ENCODE results near the gene KIZ. TPM values are rescaled to one million over a fixed set of nuclear protein-coding genes. Genes with fewer than 3 reads are reported as not detected.

Gene KIZ
- 40.5 and 60.0 TPM in 2 replicates for total RNA-seq (ENCODE audit: low replicate concordance)

- no peaks in the 10 kb centered on the region for H3K9me3 ChIP-seq (ENCODE audit: low read depth)
- H3K27ac Mint-ChIP-seq = peak within 1 kb of the TSS; percentile 64
- no peaks in the 10 kb centered on the region for H3K36me3 ChIP-seq
- TF ChIP-seq EZH2phosphoT487 (IDR thresholded peaks at IDR 0.05) = no peak
- no peak for TF ChIP-seq EZH2 (IDR thresholded peaks at IDR 0.05)
- peak; percentile 43 for TF ChIP-seq CTCF (IDR thresholded peaks at IDR 0.05)
- no peaks in the 10 kb centered on the region for H3K27me3 ChIP-seq
- peak within 1 kb of the TSS; percentile 43 for H3K9ac ChIP-seq
- peaks cover 37% of the 10 kb centered on the region for H3K79me2 ChIP-seq (ENCODE audit: low read depth)
- no peaks in the 10 kb centered on the region for H3K9me3 Mint-ChIP-seq
- H3K36me3 Mint-ChIP-seq = no peaks in the 10 kb centered on the region
- H3K27me3 Mint-ChIP-seq (ENCODE audit: insufficient read depth, low read depth) = peaks cover 8% of the 10 kb centered on the region
- H3K4me2 ChIP-seq = peak within 1 kb of the TSS; percentile 80
- peak within 1 kb of the TSS; percentile 87 for H3K4me3 ChIP-seq
- peak within 1 kb of the TSS; percentile 93 for H2AFZ ChIP-seq (replicated peaks)
- H3K27ac ChIP-seq = no peak within 1 kb of the TSS
- H4K20me1 ChIP-seq (ENCODE audit: low read depth) = peaks cover 2% of the 10 kb centered on the region
- peaks cover 21% of the 10 kb centered on the region for H3K4me1 ChIP-seq
- peak; percentile 98 for DNase-seq (ENCODE audit: low spot score)
- peaks cover 14% of the 10 kb centered on the region for H3K4me1 Mint-ChIP-seq
- peak within 1 kb of the TSS; percentile 88 for H3K4me3 Mint-ChIP-seq
- peaks cover 13% of the 10 kb centered on the region for H3F3A ChIP-seq (ENCODE audit: low read depth)
These were observed at the start of gene KIZ for GRCh38 chr20:21125849-21126580. TSS of gene KIZ (plus strand) at chr20:21126082. CDS start at chr20:21126116, 34 bp downstream.

- H3K9me3 ChIP-seq (ENCODE audit: low read depth) = no peaks in the 10 kb centered on the region
- Mint-ChIP-seq H3K36me3 (no peaks in the 10 kb centered on the region), H3K4me1 (no peaks in the 10 kb centered on the region), H3K9me3 (no peaks in the 10 kb centered on the region), H3K27ac (no peak overlapping the region), H3K4me3 (no peak overlapping the region), H3K27me3 (ENCODE audit: insufficient read depth, low read depth) (peaks cover 2% of the 10 kb centered on the region)
- DNase-seq (ENCODE audit: low spot score) = no peak
- no peak overlapping the region for H3K27ac ChIP-seq
- H3K4me1 ChIP-seq = no peaks in the 10 kb centered on the region
- H4K20me1 ChIP-seq (ENCODE audit: low read depth) = no peaks in the 10 kb centered on the region
- H3K4me3 ChIP-seq = no peak overlapping the region
- H3F3A ChIP-seq (ENCODE audit: low read depth) = no peaks in the 10 kb centered on the region
- H2AFZ ChIP-seq (replicated peaks) = no peak overlapping the region
- H3K27me3 ChIP-seq = no peaks in the 10 kb centered on the region
- H3K4me2 ChIP-seq = no peak overlapping the region
- H3K79me2 ChIP-seq (ENCODE audit: low read depth) = no peaks in the 10 kb centered on the region
- no peak for TF ChIP-seq CTCF (IDR thresholded peaks at IDR 0.05)
- no peak for TF ChIP-seq EZH2 (IDR thresholded peaks at IDR 0.05)
- no peak for TF ChIP-seq EZH2phosphoT487 (IDR thresholded peaks at IDR 0.05)
- no peak overlapping the region for H3K9ac ChIP-seq
- H3K36me3 ChIP-seq = no peaks in the 10 kb centered on the region
These were observed 48.0 kb upstream of the KIZ start for GRCh38 chr20:21077809-21078345.

- Mint-ChIP-seq H3K36me3 (no peaks in the 10 kb centered on the region), H3K4me3 (no peak overlapping the region), H3K4me1 (no peaks in the 10 kb centered on the region), H3K27ac (no peak overlapping the region), H3K9me3 (no peaks in the 10 kb centered on the region), H3K27me3 (ENCODE audit: insufficient read depth, low read depth) (peaks cover 4% of the 10 kb centered on the region)
- no peak for TF ChIP-seq EZH2 (IDR thresholded peaks at IDR 0.05)
- TF ChIP-seq CTCF (IDR thresholded peaks at IDR 0.05) = no peak
- TF ChIP-seq EZH2phosphoT487 (IDR thresholded peaks at IDR 0.05) = no peak
- Histone ChIP-seq H4K20me1 (ENCODE audit: low read depth) (no peaks in the 10 kb centered on the region), H3K4me2 (no peak overlapping the region), H3K9me3 (ENCODE audit: low read depth) (no peaks in the 10 kb centered on the region), H3K27ac (no peak overlapping the region), H3K4me1 (no peaks in the 10 kb centered on the region), H3K79me2 (ENCODE audit: low read depth) (no peaks in the 10 kb centered on the region), H3K27me3 (no peaks in the 10 kb centered on the region), H3F3A (ENCODE audit: low read depth) (no peaks in the 10 kb centered on the region), H2AFZ (replicated peaks) (no peak overlapping the region), H3K4me3 (no peak overlapping the region), H3K36me3 (no peaks in the 10 kb centered on the region), H3K9ac (no peak overlapping the region)
- no peak for DNase-seq (ENCODE audit: low spot score)
These were observed 43.3 kb upstream of the KIZ start for GRCh38 chr20:21082584-21082983.
